ENCODE data around the gene WFDC6. TPM values are rescaled to one million over a fixed set of nuclear protein-coding genes. Genes with fewer than 3 reads are reported as not detected.

Gene WFDC6
- total and polyA plus RNA-seq, 2 of the 8 experiments (the other 6 are each of a cell fraction or from before 2014, with no cell fraction given): not detected

- Histone ChIP-seq H2BK20ac (ENCODE audit: low read length) (no peak overlapping the region), H4K91ac (replicated peaks; ENCODE audit: insufficient read length, low read length) (no peak overlapping the region), H3K4me1 (replicated peaks in 1 of 4; ENCODE audit: control insufficient read depth in 3 of 4, insufficient read depth in 4 of 4, low read length in 3 of 4) (no peaks in the 10 kb centered on the region; a peak in 1 of 7 replicates), H3K4me3 (ENCODE audit: extremely low read depth in 1 of 4, insufficient read depth in 2 of 4, low read depth in 3 of 4, low read length in 4 of 4) (no peak overlapping the region), H3K27ac (ENCODE audit: low read depth, low read length) (no peak overlapping the region), H2BK120ac (replicated peaks; ENCODE audit: low read depth, low read length) (no peak overlapping the region), H3K79me1 (ENCODE audit: low read depth, low read length) (no peaks in the 10 kb centered on the region), H3K4me2 (ENCODE audit: insufficient read depth in 1 of 2, low read depth in 2 of 2, low read length in 2 of 2) (no peak overlapping the region), H3K23me2 (ENCODE audit: low read depth, low read length) (no peaks in the 10 kb centered on the region; the same call in 1 of the 2 replicates), H2BK12ac (ENCODE audit: low read depth, low read length) (no peak overlapping the region), H3K56ac (replicated peaks; ENCODE audit: insufficient read length, low read depth, low read length) (no peak overlapping the region), H3K18ac (ENCODE audit: extremely low read depth, low read length) (no peak overlapping the region), H3K14ac (ENCODE audit: insufficient read length) (no peak overlapping the region), H3K27me3 (replicated peaks in 1 of 4; ENCODE audit: control insufficient read depth in 3 of 4, extremely low read depth in 1 of 4, insufficient read depth in 3 of 4, low read length in 3 of 4) (no peaks in the 10 kb centered on the region), H3K9ac (replicated peaks in 1 of 4; ENCODE audit: extremely low read depth in 1 of 4, low read depth in 3 of 4, low read length in 3 of 4) (no peak overlapping the region), H2AFZ (ENCODE audit: low read length) (no peak overlapping the region), H3K9me3 (ENCODE audit: insufficient read depth in 2 of 2, low read depth in 1 of 2, low read length in 1 of 2) (no peaks in the 10 kb centered on the region), H4K8ac (ENCODE audit: extremely low read depth, insufficient read depth, low read length) (no peak overlapping the region), H2AK5ac (ENCODE audit: low read depth, low read length) (no peak overlapping the region), H3K4ac (replicated peaks; ENCODE audit: insufficient read length, low read depth, low read length) (no peak overlapping the region), H3K36me3 (ENCODE audit: control insufficient read depth in 2 of 4, insufficient read depth in 4 of 4, low read length in 3 of 4) (no peaks in the 10 kb centered on the region), H4K20me1 (replicated peaks in 1 of 2; ENCODE audit: control insufficient read depth in 1 of 2, insufficient read depth in 2 of 2, low read length in 2 of 2) (no peaks in the 10 kb centered on the region), H3K23ac (ENCODE audit: insufficient read length) (no peak overlapping the region), H3K79me2 (ENCODE audit: control insufficient read depth in 1 of 2, insufficient read depth in 2 of 2, low read length in 2 of 2) (no peaks in the 10 kb centered on the region), H2BK5ac (ENCODE audit: low read depth, low read length) (no peak overlapping the region), H4K5ac (ENCODE audit: insufficient read length, low read depth, low read length) (no peak overlapping the region), H2BK15ac (ENCODE audit: low read length) (no peak overlapping the region)
- ChIA-PET CTCF (ENCODE audit: partially characterized antibody) (interaction anchor here (0.6 to 1.0 kb wide), 3 partner anchors 28 to 515 kb away, joined by 3 to 4 read pairs (median 3); no protein-coding TSS in a partner anchor), POLR2A (ENCODE audit: partially characterized antibody) (interaction anchor here (0.8 kb wide), 1 partner anchor 14 kb away, joined by 3 read pairs; no protein-coding TSS in a partner anchor)
- FAIRE-seq (no peak), DNase-seq (ENCODE audit: low read depth in 1 of 2, low spot score in 2 of 2) (no peak)
- WGBS, 2 experiments (ENCODE audit: extremely low coverage in 1 of 2, insufficient coverage in 1 of 2, insufficient read length in 1 of 2, insufficient replicate concordance in 2 of 2, low coverage in 1 of 2, low lambda C conversion rate in 2 of 2, missing lambda C conversion rate in 1 of 2): 88% methylated on average over 5 of the region's 5 CpGs; no CpG with 5 or more reads in 1 of the 2 experiments
- no peak for TF ChIP-seq MAFK (IDR thresholded peaks at IDR 0.05; ENCODE audit: low read depth, low read length)
- TF ChIP-seq TBP (IDR thresholded peaks at IDR 0.05; ENCODE audit: low read depth, low read length): no peak
- TF ChIP-seq RFX5 (IDR thresholded peaks at IDR 0.05; ENCODE audit: borderline replicate concordance, low read depth, low read length): no peak
- TF ChIP-seq SUZ12 (IDR thresholded peaks at IDR 0.05; ENCODE audit: low read length): no peak
- no peak for TF ChIP-seq GTF2F1 (IDR thresholded peaks at IDR 0.05; ENCODE audit: borderline replicate concordance, low read depth, low read length)
- TF ChIP-seq USF2 (IDR thresholded peaks at IDR 0.05; ENCODE audit: low read length): no peak
- no peak for TF ChIP-seq CBX8 (IDR thresholded peaks at IDR 0.05; ENCODE audit: borderline replicate concordance, low read depth, low read length)
- no peak for TF ChIP-seq TAF7 (optimal IDR thresholded peaks at IDR 0.05; ENCODE audit: borderline replicate concordance, low read depth, low read length)
- TF ChIP-seq POU5F1 (IDR thresholded peaks at IDR 0.05; ENCODE audit: low read depth, low read length): no peak
- TF ChIP-seq KDM5A (IDR thresholded peaks at IDR 0.05; ENCODE audit: low read length): no peak
- no peak for TF ChIP-seq BCL11A (IDR thresholded peaks at IDR 0.05; ENCODE audit: low read depth in 2 of 2, low read length in 2 of 2)
- no peak for TF ChIP-seq MAX (IDR thresholded peaks at IDR 0.05)
Observed at GRCh38 chr20:45510242-45510862, 28.9 kb downstream of the WFDC6 start.
